ENCODE data around the gene HS3ST3B1.

DNA sequence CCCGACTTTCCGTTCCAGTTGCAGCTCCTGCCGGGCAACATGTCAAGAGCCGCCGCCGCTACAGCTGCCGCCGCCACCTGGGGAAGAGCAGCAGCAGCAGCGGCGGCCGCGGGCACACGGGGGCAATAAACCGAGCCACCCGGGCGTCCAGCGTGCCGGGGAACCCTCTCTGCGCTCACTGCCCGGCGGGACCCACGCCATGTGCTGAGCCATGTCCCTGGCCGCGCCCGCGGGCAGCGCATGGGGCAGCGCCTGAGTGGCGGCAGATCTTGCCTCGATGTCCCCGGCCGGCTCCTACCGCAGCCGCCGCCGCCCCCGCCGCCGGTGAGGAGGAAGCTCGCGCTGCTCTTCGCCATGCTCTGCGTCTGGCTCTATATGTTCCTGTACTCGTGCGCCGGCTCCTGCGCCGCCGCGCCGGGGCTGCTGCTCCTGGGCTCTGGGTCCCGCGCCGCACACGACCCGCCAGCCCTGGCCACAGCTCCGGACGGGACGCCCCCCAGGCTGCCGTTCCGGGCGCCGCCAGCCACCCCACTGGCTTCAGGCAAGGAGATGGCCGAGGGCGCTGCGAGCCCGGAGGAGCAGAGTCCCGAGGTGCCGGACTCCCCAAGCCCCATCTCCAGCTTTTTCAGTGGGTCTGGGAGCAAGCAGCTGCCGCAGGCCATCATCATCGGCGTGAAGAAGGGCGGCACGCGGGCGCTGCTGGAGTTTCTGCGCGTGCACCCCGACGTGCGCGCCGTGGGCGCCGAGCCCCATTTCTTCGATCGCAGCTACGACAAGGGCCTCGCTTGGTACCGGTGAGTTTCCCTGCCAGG is 604 bp downstream of the HS3ST3B1 start:
- TF ChIP-seq, protein P1, sequence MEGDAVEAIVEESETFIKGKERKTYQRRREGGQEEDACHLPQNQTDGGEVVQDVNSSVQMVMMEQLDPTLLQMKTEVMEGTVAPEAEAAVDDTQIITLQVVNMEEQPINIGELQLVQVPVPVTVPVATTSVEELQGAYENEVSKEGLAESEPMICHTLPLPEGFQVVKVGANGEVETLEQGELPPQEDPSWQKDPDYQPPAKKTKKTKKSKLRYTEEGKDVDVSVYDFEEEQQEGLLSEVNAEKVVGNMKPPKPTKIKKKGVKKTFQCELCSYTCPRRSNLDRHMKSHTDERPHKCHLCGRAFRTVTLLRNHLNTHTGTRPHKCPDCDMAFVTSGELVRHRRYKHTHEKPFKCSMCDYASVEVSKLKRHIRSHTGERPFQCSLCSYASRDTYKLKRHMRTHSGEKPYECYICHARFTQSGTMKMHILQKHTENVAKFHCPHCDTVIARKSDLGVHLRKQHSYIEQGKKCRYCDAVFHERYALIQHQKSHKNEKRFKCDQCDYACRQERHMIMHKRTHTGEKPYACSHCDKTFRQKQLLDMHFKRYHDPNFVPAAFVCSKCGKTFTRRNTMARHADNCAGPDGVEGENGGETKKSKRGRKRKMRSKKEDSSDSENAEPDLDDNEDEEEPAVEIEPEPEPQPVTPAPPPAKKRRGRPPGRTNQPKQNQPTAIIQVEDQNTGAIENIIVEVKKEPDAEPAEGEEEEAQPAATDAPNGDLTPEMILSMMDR (IDR thresholded peaks at IDR 0.05), result no peak
- TF ChIP-seq SP1 (CRISPR knock-in tag; conservative IDR thresholded peaks at IDR 0.05) (no peak), ZNF317 (CRISPR knock-in tag; IDR thresholded peaks at IDR 0.05; ENCODE audit: borderline replicate concordance, low read depth) (no peak), NR2C2 (CRISPR knock-in tag; IDR thresholded peaks at IDR 0.05) (0 out of 2 replicates have a peak, but pooled peaks have one; percentile 9)
- TF ChIP-seq, protein P2, sequence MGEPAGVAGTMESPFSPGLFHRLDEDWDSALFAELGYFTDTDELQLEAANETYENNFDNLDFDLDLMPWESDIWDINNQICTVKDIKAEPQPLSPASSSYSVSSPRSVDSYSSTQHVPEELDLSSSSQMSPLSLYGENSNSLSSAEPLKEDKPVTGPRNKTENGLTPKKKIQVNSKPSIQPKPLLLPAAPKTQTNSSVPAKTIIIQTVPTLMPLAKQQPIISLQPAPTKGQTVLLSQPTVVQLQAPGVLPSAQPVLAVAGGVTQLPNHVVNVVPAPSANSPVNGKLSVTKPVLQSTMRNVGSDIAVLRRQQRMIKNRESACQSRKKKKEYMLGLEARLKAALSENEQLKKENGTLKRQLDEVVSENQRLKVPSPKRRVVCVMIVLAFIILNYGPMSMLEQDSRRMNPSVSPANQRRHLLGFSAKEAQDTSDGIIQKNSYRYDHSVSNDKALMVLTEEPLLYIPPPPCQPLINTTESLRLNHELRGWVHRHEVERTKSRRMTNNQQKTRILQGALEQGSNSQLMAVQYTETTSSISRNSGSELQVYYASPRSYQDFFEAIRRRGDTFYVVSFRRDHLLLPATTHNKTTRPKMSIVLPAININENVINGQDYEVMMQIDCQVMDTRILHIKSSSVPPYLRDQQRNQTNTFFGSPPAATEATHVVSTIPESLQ (CRISPR knock-in tag; IDR thresholded peaks at IDR 0.05), result no peak

Measured in WTC11 (cell line).